ENCODE results near the gene TLE1. TPM values are rescaled to one million over a fixed set of nuclear protein-coding genes. Genes with fewer than 3 reads are reported as not detected.

TLE1 gene
- total RNA-seq, 4 donors from 2014 or later: 52.3 to 125 (median 76.8) TPM

GRCh38 chr9:81619353-81620001 is 69.9 kb downstream of the TLE1 start:
- Histone ChIP-seq H3K4me3 (no peak overlapping the region), H3K27ac (replicated peaks in 1 of 4) (no peak overlapping the region), H3K4me1 (peaks cover 6 to 21% (median 17%) of the 10 kb centered on the region in 4 donors), H3K27me3 (no peaks in the 10 kb centered on the region), H3K36me3 (peaks cover 8 to 62% (median 18%) of the 10 kb centered on the region in 4 donors), H3K9me3 (no peaks in the 10 kb centered on the region)
- intact Hi-C loops (cut with DNase I): loop anchor here (10.0 kb wide), 1 partner anchor 225 kb away; no protein-coding TSS in a partner anchor
- DNase-seq (ENCODE audit: extremely low spot score): no peak
- 70% methylated on average over 3 of the region's 3 CpGs for WGBS
- no peak for TF ChIP-seq CTCF (IDR thresholded peaks at IDR 0.05)
- no peak for TF ChIP-seq POLR2A (IDR thresholded peaks at IDR 0.05; ENCODE audit: low read depth)
- TF ChIP-seq EP300 (IDR thresholded peaks at IDR 0.05): no peak
- TF ChIP-seq POLR2AphosphoS5 (IDR thresholded peaks at IDR 0.05): no peak

GRCh38 chr9:81618923-81619322 is 70.4 kb downstream of the TLE1 start:
- no peak for DNase-seq (ENCODE audit: extremely low spot score)
- H3K36me3 ChIP-seq: peaks cover 8 to 65% (median 23%) of the 10 kb centered on the region in 4 donors
- no peak overlapping the region for H3K27ac ChIP-seq (replicated peaks in 1 of 4)
- WGBS: 94% methylated on average over 1 of the region's 1 CpG
- no peaks in the 10 kb centered on the region for H3K27me3 ChIP-seq
- intact Hi-C loops (cut with DNase I): loop anchor here (10.0 kb wide), 1 partner anchor 226 kb away; no protein-coding TSS in a partner anchor
- no peak for TF ChIP-seq EP300 (IDR thresholded peaks at IDR 0.05)
- TF ChIP-seq POLR2AphosphoS5 (IDR thresholded peaks at IDR 0.05): no peak
- TF ChIP-seq POLR2A (IDR thresholded peaks at IDR 0.05; ENCODE audit: low read depth): no peak
- TF ChIP-seq CTCF (IDR thresholded peaks at IDR 0.05): no peak
- no peaks in the 10 kb centered on the region for H3K9me3 ChIP-seq
- no peak overlapping the region for H3K4me3 ChIP-seq
- peaks cover 6 to 27% (median 18%) of the 10 kb centered on the region in 4 donors for H3K4me1 ChIP-seq

- no peak overlapping the region for H3K27ac ChIP-seq (replicated peaks in 1 of 4)
- TF ChIP-seq EP300 (IDR thresholded peaks at IDR 0.05): no peak
- no peak for TF ChIP-seq POLR2AphosphoS5 (IDR thresholded peaks at IDR 0.05)
- TF ChIP-seq CTCF (IDR thresholded peaks at IDR 0.05): no peak
- TF ChIP-seq POLR2A (IDR thresholded peaks at IDR 0.05; ENCODE audit: low read depth): no peak
These were observed 73.2 kb downstream of the TLE1 start for GRCh38 chr9:81616141-81616540.

GRCh38 chr9:81614335-81614734 is 75.0 kb downstream of the TLE1 start:
- Histone ChIP-seq H3K27me3 (no peaks in the 10 kb centered on the region), H3K27ac (replicated peaks in 1 of 4) (peak overlapping the region; percentile 80 to 88 (median 82)), H3K9me3 (no peaks in the 10 kb centered on the region), H3K4me1 (peaks cover 21 to 52% (median 45%) of the 10 kb centered on the region in 4 donors), H3K4me3 (no peak overlapping the region), H3K36me3 (peaks cover 14 to 82% (median 49%) of the 10 kb centered on the region in 4 donors)
- DNase-seq (ENCODE audit: extremely low spot score): no peak
- no peak for TF ChIP-seq POLR2A (IDR thresholded peaks at IDR 0.05; ENCODE audit: low read depth)
- TF ChIP-seq CTCF (IDR thresholded peaks at IDR 0.05): no peak
- no peak for TF ChIP-seq EP300 (IDR thresholded peaks at IDR 0.05)
- TF ChIP-seq POLR2AphosphoS5 (IDR thresholded peaks at IDR 0.05): no peak
- 95% methylated on average over 6 of the region's 6 CpGs for WGBS
- intact Hi-C loops (cut with DNase I): loop anchor here (10.0 kb wide), 1 partner anchor 230 kb away; no protein-coding TSS in a partner anchor

More at GRCh38 chr9:81616141-81616540, 73.2 kb downstream of the TLE1 start:
- 94% methylated on average over 4 of the region's 4 CpGs for WGBS
- Histone ChIP-seq H3K9me3 (no peaks in the 10 kb centered on the region), H3K4me1 (peaks cover 13 to 42% (median 37%) of the 10 kb centered on the region in 4 donors), H3K27me3 (no peaks in the 10 kb centered on the region), H3K36me3 (peaks cover 14 to 75% (median 36%) of the 10 kb centered on the region in 4 donors), H3K4me3 (no peak overlapping the region)
- no peak for DNase-seq (ENCODE audit: extremely low spot score)
- intact Hi-C loops (cut with DNase I): loop anchor here (10.0 kb wide), 1 partner anchor 229 kb away; no protein-coding TSS in a partner anchor
